NOMO-1 treated with DMSO at 0.1 percent for 48 hours (cell line): ENCODE measurements around the gene ING5.
A peak's percentile ranks its signal among the peaks of the same experiment; 100 is the strongest.
"Not testable (repeated sequence)": the region's sequence is repeated elsewhere in the genome, so short reads cannot be mapped to it uniquely, and the experiment has no call there.

Source experiments
- DNase-seq: peaks from one replicate; lab custom pipeline; 2025; ENCODE audit not compliant: unreplicated experiment; lab: John Stamatoyannopoulos, UW

The ING5 gene

DNA sequence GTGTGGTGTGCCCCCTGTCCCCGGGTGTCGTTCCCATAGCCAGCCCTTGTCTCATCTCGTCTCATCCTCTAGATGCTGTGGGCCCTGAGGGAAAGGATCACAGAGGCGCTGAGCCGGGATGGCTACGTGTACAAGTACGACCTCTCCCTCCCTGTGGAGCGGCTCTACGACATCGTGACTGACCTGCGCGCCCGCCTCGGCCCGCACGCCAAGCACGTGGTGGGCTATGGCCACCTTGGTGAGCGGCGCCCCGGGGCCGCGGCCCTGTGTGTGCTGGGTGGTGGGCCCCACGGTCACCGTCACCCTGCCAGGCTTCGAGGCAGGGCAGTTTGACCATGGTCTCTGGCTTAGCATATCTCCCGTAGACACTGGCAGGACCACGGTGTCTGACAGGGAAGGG, 53.9 kb downstream of the ING5 start:
- no peak for DNase-seq

- DNase-seq: no peak
These were observed 57.4 kb downstream of the ING5 start for GRCh38 chr2:241759067-241759807.

DNA sequence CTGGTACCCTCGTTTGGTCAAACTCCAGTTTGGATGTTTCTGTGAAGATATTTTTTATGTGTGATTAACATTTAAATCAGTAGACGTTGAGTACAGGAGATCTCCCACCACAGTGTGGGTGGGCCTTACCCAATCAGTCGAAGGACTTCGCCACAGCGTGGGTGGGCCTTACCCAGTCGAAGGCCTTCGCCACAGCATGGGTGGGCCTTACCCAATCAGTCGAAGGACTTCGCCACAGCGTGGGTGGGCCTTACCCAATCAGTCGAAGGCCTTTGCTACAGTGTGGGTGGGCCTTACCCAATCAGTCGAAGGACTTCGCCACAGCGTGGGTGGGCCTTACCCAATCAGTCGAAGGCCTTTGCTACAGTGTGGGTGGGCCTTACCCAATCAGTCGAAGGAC, 58.1 kb downstream of the ING5 start:
- not testable (repeated sequence) for DNase-seq

DNA sequence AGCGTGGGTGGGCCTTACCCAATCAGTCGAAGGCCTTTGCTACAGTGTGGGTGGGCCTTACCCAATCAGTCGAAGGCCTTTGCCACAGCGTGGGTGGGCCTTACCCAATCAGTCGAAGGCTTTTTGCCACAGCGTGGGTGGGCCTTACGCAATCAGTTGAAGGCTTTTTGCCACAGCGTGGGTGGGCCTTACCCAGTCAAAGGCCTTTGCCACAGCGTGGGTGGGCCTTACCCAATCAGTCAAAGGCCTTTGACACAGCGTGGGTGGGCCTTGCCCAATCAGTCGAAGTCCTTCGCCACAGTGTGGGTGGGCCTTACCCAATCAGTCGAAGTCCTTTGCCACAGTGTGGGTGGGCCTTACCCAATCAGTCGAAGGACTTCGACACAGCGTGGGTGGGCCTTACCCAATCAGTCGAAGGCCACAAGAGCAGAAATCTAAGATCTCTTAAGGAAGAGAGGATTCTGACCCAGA, 58.5 kb downstream of the ING5 start:
- no peak for DNase-seq

DNA sequence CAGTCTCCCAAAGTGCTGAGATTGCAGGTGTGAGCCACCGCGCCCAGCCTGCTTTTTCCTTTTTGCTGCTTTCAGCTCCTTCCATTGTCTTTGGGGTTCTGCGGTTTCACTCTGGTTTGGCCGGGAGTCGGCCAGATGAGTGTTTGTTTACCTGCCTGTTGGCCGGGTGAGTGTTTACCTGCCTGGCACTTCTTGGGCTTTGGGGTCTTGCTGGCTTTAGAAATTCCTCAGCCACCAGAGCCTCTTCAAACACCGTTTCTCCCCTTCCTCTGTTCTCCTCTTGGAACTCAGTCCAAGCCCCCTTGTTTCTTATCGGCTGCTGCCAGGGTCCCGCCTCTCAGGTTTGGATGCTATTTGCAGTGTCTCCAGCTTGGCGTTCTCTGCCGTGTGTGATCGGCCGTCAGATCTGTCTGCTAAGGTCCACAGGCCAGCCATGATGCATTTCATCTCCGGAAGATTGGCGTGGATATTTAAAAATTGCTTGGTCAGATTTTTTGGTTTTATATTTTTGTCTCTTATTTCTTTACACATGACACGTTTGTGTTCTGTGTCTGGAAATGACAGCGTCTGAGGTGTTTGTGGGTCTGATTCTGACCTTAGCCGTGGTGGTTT, 60.6 kb downstream of the ING5 start:
- DNase-seq: no peak

- peak; percentile 40 for DNase-seq
These were observed 61.1 kb downstream of the ING5 start for GRCh38 chr2:241762933-241763369.

DNA sequence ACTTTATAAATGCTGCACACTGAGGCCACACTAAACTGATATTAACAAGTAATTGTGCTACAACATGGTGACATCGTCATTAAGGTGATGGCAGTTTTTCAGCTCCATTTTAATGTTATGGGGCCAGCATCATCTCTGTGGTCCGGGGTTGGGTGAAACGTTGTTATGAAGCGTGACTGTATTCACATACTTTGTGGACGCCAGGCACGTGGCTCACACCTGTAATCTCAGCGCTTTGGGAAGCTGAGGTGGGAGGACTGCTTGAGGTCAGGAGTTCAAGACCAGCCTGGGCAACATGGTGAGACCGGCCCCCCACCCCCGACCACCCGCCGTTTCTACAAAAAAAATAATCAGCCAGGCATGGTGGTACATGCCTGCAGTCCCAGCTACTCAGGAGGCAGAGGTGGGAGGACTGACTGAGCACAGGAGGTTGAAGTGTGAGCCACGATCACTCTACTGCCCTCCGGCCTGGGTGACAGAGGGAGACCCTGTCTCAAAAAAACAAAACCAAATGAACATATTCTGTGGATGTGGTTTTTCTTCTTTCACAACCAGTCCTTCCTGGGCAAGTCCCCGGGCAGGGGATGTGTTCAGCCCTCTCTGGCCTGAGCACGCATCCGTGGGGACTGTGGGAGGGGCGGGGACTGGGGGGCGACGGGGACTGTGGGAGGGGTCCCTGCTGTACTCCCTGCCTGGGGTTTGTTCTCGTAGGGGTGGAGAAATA, 61.9 kb downstream of the ING5 start:
- DNase-seq: no peak

DNA sequence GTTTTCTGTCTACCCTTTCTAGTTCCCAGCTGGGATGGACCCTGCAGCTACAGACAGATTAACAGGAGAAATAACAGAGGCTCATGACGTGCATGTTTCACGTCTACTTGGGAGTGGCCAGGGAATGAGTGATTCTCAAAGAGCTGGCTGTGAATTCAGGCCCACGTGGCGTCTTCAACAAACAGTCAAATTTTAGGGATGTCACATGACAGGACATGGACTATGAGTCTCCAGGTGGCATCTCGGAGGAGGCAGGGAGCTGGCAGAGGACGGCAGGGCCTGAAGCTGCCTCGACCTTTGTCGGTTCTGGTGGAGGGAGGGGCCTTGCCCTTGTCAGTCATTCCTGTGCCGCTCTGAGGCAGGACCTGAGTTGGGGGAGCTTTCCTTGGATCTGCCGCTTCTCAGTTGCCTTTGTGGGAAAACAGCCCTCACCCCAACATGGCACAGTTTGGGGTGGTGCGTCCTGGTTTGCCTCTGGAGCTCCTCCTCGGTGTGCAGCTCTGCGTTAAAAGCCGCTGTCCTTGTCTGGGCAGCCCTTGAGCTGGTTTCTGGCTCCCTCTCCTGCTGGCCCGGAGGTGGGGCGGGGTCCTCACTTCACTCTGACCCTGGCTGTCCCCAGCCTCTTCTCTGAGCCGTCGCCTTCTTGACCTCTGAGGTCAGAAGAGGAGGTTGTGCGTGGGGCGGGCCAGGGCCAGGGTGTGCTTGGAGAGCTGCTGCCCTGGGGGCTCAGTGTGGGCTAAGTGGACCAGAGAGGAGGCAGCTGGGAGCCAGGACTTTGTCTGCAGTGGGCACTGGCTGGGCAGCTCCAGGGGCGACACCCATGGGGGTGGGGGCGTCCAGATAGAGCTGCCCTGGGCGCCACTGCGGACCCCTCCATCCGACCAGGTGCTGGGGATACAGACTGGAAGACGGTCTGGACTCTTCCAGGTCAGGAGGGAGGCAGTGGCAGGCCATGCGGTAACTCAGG, 62.7 kb downstream of the ING5 start:
- DNase-seq: no peak

GRCh38 chr2:241767464-241768250, 65.8 kb downstream of the ING5 start:
- no peak for DNase-seq

DNA sequence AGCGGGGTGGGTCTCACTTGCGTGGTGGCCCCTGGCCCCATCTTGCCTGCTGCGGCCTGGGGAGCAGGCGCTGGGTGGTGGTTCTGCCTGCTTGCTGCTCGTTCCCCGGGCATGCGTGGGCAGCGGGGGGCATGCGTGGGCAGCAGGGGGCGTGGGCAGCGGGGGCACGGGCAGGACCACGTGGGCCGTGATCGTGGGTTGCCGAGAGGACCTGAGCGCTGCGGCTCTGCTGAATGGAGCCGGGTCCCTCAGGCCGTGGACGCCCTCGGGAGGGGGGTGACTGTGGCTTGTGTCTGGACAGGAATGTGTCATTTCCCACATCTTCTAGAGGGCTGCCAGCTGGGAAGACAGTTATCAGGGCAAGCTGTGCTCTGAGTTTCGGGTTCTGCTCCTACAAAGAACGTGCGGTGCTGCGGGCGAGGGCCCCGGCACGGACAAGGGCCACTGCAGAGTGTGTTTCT, 66.4 kb downstream of the ING5 start:
- DNase-seq: no peak

DNA sequence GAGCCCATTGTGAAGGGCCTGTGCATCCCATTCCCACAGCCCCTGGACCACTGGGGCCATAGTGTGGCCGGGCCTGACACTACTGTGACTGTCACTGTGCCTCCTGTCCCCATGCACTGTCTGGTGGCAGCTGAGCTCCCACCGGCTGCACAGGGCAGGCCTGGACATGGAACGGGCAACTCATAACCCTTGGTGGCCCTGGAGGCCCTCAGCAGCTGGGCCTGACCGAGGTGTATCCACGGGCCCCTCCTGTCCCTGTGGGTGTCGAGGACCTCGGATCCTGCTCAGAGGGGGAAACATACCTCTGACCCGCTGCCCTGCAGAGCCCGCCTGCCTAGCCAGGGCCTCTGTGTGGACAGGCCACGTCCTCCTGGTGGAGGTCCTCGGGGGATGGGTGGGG, 67.0 kb downstream of the ING5 start:
- no peak for DNase-seq

DNA sequence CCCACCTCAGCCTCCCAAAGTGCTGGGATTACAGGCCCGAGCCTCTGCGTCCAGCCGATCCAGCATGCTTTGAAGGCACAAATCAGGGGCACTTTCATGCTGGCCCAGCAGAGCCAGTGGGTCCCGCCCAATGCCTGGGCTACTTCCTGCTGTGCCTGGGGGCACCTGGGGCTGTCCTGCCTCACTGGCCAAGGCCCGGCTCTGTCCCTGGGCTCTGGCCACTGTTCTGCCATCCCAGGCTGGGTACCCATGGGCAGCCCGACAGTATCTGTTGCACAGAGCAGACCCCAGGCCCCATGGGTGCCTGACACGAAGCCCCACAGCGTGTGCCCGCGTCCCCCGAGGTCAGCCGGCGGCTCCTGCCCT, 68.0 kb downstream of the ING5 start:
- no peak for DNase-seq

DNA sequence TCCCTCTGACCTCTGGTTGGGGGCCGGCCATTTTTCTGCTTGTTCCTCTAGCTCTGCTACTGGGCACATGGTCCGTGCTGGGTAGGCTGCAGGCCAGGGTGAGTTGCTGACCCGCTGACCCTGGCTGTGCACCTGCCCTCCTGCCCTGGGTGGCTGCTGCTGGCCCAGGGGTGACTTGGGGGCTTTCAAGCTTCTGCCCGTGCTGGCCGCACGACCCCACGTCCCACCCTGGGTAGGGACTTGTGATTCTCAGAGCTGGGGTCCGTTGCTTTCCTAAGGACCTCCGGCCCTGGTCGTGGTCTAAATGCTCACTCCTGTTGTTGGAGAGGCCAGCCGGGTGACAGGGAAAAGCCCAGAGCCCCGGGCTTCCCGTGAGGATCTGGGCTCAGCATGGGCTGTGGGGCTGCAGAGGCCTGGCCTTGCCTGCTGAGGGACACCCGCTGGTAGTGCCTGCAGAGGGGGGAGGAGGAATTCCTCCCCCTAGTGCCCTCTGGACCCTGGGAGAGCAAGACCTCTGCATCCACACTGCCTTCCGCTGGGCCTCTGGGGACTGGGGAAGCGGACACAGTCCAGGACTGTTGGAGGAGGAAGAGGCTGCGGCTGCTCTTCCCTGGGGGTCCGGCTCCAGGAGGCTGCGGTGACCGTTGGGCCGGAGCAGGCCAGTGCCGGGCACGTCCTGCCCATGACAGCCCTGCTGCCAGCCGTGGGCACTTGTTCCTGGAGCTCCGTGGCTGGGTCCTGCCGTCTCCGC, 68.5 kb downstream of the ING5 start:
- DNase-seq: no peak

DNA sequence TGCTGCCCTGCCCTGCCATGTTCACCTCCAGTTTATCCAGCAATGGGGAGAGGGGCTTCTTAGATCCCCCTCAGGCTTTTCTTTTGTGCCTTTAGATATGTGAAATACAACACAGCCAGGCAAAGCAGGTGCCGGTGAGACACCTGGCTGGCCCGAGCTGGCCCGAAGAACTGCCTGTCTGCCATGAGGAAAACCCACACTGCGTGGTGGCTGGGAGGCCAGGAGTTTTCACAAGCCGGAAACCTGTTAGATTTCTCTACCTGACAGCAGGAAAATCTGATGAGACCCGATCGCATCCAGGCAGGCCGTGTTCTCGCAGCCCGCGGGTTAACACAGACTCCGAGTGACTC, 69.1 kb downstream of the ING5 start:
- no peak for DNase-seq

DNA sequence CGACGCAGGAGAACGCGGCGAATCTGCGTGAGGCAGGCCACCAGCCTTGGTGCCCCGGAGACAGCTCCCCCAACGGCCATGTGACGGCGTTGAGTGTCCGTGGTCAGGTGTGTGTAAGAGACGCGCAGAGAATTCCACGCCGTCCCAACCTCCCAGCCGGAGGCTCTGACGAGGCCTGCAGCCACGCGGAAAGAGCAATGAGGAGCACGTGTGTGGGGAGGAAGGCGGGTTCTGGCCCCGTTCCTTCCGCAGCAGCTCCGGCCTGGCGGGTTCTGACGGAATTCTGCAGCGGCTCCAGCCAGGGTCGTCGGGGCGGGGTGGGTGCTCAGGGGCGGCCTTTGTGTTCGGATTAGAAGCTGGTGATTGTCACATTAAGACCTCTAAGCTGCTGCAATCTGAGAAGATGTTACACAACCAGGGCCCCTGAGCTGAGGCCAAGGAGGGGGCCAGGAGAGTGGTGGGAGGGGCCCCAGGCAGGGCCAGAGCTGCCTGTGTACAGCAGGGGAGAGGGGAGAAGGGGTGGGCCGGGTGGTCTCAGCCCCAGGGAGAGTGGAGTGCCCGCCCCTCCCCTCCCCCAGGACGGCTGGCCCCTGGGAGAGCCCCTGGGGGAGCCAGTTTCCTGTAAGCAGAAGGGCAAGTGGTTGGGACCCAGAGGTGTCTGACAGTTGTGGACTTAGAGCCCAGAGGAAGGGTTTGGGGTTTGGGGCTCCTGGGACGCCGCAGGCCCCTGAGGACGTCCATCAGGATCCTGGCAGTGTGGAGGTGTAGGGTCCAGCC, 69.6 kb downstream of the ING5 start:
- DNase-seq: peak; percentile 67

GRCh38 chr2:241772063-241772499, 70.2 kb downstream of the ING5 start:
- peak; percentile 66 for DNase-seq

- DNase-seq: no peak
These were observed 71.9 kb downstream of the ING5 start for GRCh38 chr2:241773511-241774418.
